Gastroesophageal sphincter (tissue), 4 donors: ENCODE data around the gene SYF2. TPM values are rescaled to one million over a fixed set of nuclear protein-coding genes. Genes with fewer than 3 reads are reported as not detected.
"Not testable (repeated sequence)": the region's sequence is repeated elsewhere in the genome, so short reads cannot be mapped to it uniquely, and the experiment has no call there.

Source experiments
- ATAC-seq: fragments of 150-250 bp; one replicate; pipeline ENCODE4 v1.9.1; 2016; ENCODE audit warnings: mild to moderate bottlenecking, moderate library complexity
- H3K27ac ChIP-seq, 4 donors: fragments of 200-600 bp; sonication (generic) in 3 of 4; 1 replicate in 3 of 4; 2 replicates in 1 of 4; pipeline ENCODE4 v1.5.1; 2016 to 2019
- H3K27me3 ChIP-seq: fragments of 200-600 bp; sonication (generic); one replicate; pipeline ENCODE4 v1.5.1; 2019
- H3K36me3 ChIP-seq, 2 donors: fragments of 200-600 bp; sonication (generic); one replicate each; pipeline ENCODE4 v1.5.1; 2019; ENCODE audit warnings: control low read depth in 1 of 2
- H3K4me1 ChIP-seq, 3 donors: fragments of 200-600 bp; sonication (generic); 1 replicate in 2 of 3; 2 replicates in 1 of 3; pipeline ENCODE4 v1.5.1; 2016 to 2019; ENCODE audit warnings: control low read depth in 2 of 3
- H3K4me3 ChIP-seq, 2 donors: fragments of 200-600 bp; sonication (generic); one replicate each; pipeline ENCODE4 v1.5.1; 2019; ENCODE audit warnings: mild to moderate bottlenecking in 1 of 2, moderate library complexity in 1 of 2
- H3K9me3 ChIP-seq, 3 donors: fragments of 200-600 bp; sonication (generic); one replicate each; pipeline ENCODE4 v1.5.1; 2017 to 2019; ENCODE audit warnings: control low read depth in 2 of 3
- EP300 ChIP-seq: sonication (generic); formaldehyde crosslinking; IDR thresholded peaks from one replicate; pipeline ENCODE4 v1.6.1; 2017; ENCODE audit warnings: antibody characterized with exemption, mild to moderate bottlenecking
- POLR2A ChIP-seq, 2 donors: fragments of 450-650 bp; IDR thresholded peaks; one replicate each; pipeline ENCODE4 v1.6.1; 2017; ENCODE audit warnings: antibody characterized with exemption in 2 of 2, mild to moderate bottlenecking in 2 of 2, moderate library complexity in 1 of 2
- POLR2AphosphoS5 ChIP-seq: sonication (generic); formaldehyde crosslinking; IDR thresholded peaks from one replicate; pipeline ENCODE4 v1.6.1; 2017; ENCODE audit warnings: antibody characterized with exemption
- WGBS, 2 donors: methylation state at CpG; one replicate each; pipeline ENCODE4 v1.1.5; 2018; ENCODE audit warnings: low coverage in 1 of 2; 5-methylcytosine and 5-hydroxymethylcytosine counted together
- total RNA-seq, 4 donors: library from RNA; depleted of rRNA; stranded (reverse); fragments of >200 nt; gene quantifications; one replicate each; pipeline ENCODE4 v1.1.0, GENCODE V29; 2016
- TF ChIP-seq, protein P1 (sequence below), 4 experiments: fragments of 200-600 bp in 2 of 4; fragments of 450-650 bp in 2 of 4; sonication (generic) in 1 of 4; IDR thresholded peaks; one replicate each; pipeline ENCODE4 v1.5.1; 2017 to 2019; ENCODE audit warnings: antibody characterized with exemption in 4 of 4, mild to moderate bottlenecking in 2 of 4, moderate library complexity in 2 of 4

The SYF2 gene
- total RNA-seq, 4 donors from 2014 or later, result 54.5 to 105 (median 88.5) TPM

DNA sequence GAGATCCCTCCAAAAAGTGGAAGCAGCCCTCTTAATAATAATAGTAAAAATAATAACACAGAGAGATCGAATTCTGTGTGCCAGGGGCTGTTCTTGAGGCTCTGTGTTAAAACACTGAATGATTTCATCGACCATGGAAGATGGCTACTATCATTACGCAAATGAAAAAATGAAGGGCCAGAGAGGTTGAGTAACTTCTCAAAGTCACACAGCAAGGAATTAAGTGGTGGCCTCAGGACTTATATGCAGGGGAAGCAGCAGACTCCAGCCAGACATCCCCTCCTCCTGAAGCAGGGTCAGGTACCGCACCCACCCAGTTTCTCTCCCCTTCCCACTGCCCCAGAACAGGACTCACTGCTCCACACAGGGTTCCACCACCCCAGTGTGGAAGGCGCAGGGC lies 40.1 kb downstream of the SYF2 start:
- H3K4me1 ChIP-seq, result no peaks in the 10 kb centered on the region
- WGBS, 2 donors, result 76 to 93% methylated on average over 4 to 5 of the region's 5 CpGs
- no peak overlapping the region for H3K4me3 ChIP-seq
- no peak for ATAC-seq
- no peak overlapping the region for H3K27ac ChIP-seq
- no peaks in the 10 kb centered on the region for H3K9me3 ChIP-seq
- peaks cover 47% of the 10 kb centered on the region for H3K27me3 ChIP-seq
- H3K36me3 ChIP-seq, result no peaks in the 10 kb centered on the region
- TF ChIP-seq POLR2A (IDR thresholded peaks at IDR 0.05) (no peak), POLR2AphosphoS5 (no peak)

DNA sequence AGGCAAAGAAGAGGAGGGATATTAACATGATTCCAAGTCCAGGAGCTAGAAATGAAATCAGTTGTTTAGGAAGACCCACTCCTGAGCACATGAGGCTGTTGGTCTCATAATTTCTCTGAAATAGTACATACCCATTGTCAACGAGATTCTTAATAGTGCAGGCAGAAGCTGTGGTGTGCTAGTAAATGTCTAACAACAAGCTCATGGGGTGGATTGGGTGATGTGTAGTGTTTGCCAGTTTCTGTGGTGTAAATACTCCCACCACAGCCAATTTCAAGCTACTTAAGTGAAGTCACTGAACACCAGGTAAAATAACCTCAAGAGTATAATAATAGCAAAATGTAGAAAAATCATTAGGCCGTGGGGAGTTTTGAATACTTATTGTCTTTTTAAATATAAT lies 42.0 kb downstream of the SYF2 start:
- Histone ChIP-seq H3K9me3 (no peaks in the 10 kb centered on the region), H3K27me3 (peaks cover 39% of the 10 kb centered on the region), H3K4me1 (no peaks in the 10 kb centered on the region), H3K4me3 (no peak overlapping the region), H3K36me3 (no peaks in the 10 kb centered on the region), H3K27ac (no peak overlapping the region)
- ATAC-seq, result no peak
- TF ChIP-seq POLR2A (IDR thresholded peaks at IDR 0.05) (no peak), POLR2AphosphoS5 (no peak), EP300 (no peak)
- TF ChIP-seq, protein P1, sequence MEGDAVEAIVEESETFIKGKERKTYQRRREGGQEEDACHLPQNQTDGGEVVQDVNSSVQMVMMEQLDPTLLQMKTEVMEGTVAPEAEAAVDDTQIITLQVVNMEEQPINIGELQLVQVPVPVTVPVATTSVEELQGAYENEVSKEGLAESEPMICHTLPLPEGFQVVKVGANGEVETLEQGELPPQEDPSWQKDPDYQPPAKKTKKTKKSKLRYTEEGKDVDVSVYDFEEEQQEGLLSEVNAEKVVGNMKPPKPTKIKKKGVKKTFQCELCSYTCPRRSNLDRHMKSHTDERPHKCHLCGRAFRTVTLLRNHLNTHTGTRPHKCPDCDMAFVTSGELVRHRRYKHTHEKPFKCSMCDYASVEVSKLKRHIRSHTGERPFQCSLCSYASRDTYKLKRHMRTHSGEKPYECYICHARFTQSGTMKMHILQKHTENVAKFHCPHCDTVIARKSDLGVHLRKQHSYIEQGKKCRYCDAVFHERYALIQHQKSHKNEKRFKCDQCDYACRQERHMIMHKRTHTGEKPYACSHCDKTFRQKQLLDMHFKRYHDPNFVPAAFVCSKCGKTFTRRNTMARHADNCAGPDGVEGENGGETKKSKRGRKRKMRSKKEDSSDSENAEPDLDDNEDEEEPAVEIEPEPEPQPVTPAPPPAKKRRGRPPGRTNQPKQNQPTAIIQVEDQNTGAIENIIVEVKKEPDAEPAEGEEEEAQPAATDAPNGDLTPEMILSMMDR (IDR thresholded peaks at IDR 0.05), result no peak
- 79 to 100% methylated on average over 1 to 2 of the region's 2 CpGs for WGBS, 2 donors

DNA sequence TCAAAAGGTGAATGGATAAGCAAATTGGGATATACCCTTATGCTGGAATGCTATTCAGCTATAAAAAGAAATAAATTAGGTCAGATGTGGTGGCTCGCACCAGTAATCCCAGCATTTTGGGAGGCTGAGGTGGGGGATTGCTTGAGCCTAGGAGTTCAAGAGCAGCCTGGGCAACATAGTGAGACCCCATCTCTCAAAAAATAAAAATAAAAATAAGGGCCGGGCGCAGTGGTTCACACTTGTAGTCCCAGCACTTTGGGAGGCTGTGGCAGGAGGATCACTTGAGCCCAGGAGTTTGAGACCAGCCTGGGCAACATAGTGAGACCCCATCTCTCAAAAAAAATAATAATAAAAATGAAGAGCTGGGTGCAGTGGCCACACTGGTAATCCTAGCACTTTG lies 44.4 kb downstream of the SYF2 start:
- H3K9me3 ChIP-seq, H3K4me3 ChIP-seq, H3K27ac ChIP-seq, H3K4me1 ChIP-seq, H3K36me3 ChIP-seq, ATAC-seq: not testable (repeated sequence)
- WGBS, 2 donors, result 90 to 100% methylated on average over 1 to 3 of the region's 3 CpGs
- peaks cover 33% of the 10 kb centered on the region for H3K27me3 ChIP-seq

- Histone ChIP-seq H3K4me1 (no peaks in the 10 kb centered on the region), H3K36me3 (no peaks in the 10 kb centered on the region), H3K9me3 (no peaks in the 10 kb centered on the region), H3K4me3 (no peak overlapping the region), H3K27ac (no peak overlapping the region), H3K27me3 (peaks cover 25% of the 10 kb centered on the region)
- WGBS, 2 donors, result 60 to 72% methylated on average over 1 to 2 of the region's 5 CpGs
- no peak for ATAC-seq
- TF ChIP-seq, protein P1 (IDR thresholded peaks at IDR 0.05), result no peak
- TF ChIP-seq POLR2A (IDR thresholded peaks at IDR 0.05), result no peak
- no peak for TF ChIP-seq EP300
- no peak for TF ChIP-seq POLR2AphosphoS5
These were observed 45.2 kb downstream of the SYF2 start for GRCh38 chr1:25187077-25187476.

DNA sequence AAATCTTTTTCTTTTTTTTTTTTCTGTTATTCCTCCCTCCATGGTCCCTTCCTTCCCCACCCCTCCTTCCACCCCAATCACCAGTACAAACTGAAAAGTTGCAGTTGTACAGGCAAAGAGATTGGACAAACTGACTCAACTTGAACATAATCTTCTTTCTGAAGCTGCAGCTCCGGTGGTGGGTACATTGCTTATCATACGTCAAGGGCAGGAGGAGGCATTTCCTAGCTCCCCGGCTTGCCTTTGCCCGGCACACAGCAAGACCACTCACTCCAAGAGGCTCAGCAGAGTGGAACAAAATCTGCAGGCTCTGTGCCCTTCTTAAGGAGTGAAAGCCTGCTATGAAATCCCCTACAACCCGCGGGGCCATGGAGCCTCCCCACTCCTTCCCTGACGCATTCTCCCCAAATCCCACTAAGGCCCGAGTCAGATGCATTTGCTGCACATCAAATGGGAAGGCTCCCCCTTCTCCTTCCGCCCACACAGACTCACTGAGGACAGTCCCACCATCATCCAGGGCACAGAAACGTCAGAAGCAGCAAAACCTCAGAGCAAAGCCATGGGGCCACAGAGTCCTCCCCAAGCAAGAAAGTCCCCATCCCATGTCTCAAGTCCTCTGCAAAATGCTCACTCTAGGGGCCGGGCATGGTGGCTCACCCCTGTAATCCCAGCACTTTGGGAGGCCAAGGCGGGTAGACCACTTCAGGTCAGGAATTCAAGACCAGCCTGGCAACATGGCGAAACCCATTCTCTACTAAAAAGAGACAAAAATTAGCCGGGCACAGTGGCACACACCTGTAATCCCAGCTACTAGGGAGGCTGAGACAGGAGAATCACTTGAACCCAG lies 45.9 kb downstream of the SYF2 start:
- no peaks in the 10 kb centered on the region for H3K9me3 ChIP-seq
- no peak overlapping the region for H3K4me3 ChIP-seq
- H3K4me1 ChIP-seq, result no peaks in the 10 kb centered on the region
- H3K27ac ChIP-seq, result no peak overlapping the region
- H3K27me3 ChIP-seq, result peaks cover 22% of the 10 kb centered on the region
- ATAC-seq, result no peak
- H3K36me3 ChIP-seq, result no peaks in the 10 kb centered on the region
- TF ChIP-seq POLR2A (IDR thresholded peaks at IDR 0.05), result no peak
- TF ChIP-seq, protein P1 (IDR thresholded peaks at IDR 0.05), result no peak
- no peak for TF ChIP-seq EP300
- no peak for TF ChIP-seq POLR2AphosphoS5
- 44 to 70% methylated on average over 1 to 4 of the region's 14 CpGs for WGBS, 2 donors
